IMR-90 (cell line): ENCODE data around the gene GNPTG. TPM values are rescaled to one million over a fixed set of nuclear protein-coding genes. Genes with fewer than 3 reads are reported as not detected.
A peak's percentile ranks its signal among the peaks of the same experiment; 100 is the strongest.

Experiments
- ATAC-seq: fragments of 200-7000 bp; cut with Tn5 transposase; 2 replicates; pipeline ENCODE4 v1.9.1; 2020; ENCODE audit warnings: low read depth, mild to moderate bottlenecking, moderate library complexity
- BruUV-seq: library from RNA; stranded (reverse); fragments of 400-500 nt; replicated peaks from 2 replicates; lab custom pipeline; 2021; lab: Mats Ljungman, UMichigan
- CTCF ChIA-PET: fragments of 300-600 bp; formaldehyde crosslinking; extraction: SDS; loops from one replicate; lab custom pipeline; 2021; ENCODE audit warnings: antibody characterized with exemption; lab: Yijun Ruan, JAX
- POLR2A ChIA-PET: fragments of 300-600 bp; sonication (Branson Sonifier 250); formaldehyde crosslinking; loops from one replicate; lab custom pipeline; 2022; ENCODE audit warnings: antibody characterized with exemption; ENCODE audit not compliant: unreplicated experiment; lab: Charles Lee
- DNase-seq: peaks from one replicate; pipeline ENCODE4 v3.0.0; 2013
- H2AFZ ChIP-seq: replicated peaks from 2 replicates; pipeline ENCODE3; 2013; ENCODE audit warnings: low read length, mild to moderate bottlenecking; ENCODE audit not compliant: poor library complexity
- H2AK5ac ChIP-seq: 2 replicates; pipeline ENCODE4 v1.6.1; 2013; ENCODE audit warnings: low read depth, low read length, inconsistent platforms
- H2AK9ac ChIP-seq: replicated peaks from 2 replicates; pipeline ENCODE3; 2013; ENCODE audit warnings: mild to moderate bottlenecking, low read depth, low read length, moderate library complexity; ENCODE audit not compliant: poor library complexity
- H2BK120ac ChIP-seq: 2 replicates; pipeline ENCODE4 v1.6.1; 2013; ENCODE audit warnings: low read depth, low read length, inconsistent platforms
- H2BK15ac ChIP-seq: 3 replicates; pipeline ENCODE4 v1.6.1; 2013; ENCODE audit warnings: low read depth, low read length, inconsistent platforms
- H2BK20ac ChIP-seq: 2 replicates; pipeline ENCODE4 v1.6.1; 2013; ENCODE audit warnings: low read depth, mild to moderate bottlenecking, inconsistent platforms, low read length, moderate library complexity
- H2BK5ac ChIP-seq: 2 replicates; pipeline ENCODE4 v1.6.1; 2013; ENCODE audit warnings: mild to moderate bottlenecking, low read depth, low read length, inconsistent platforms; ENCODE audit not compliant: poor library complexity, severe bottlenecking
- H3K14ac ChIP-seq: replicated peaks from 2 replicates; pipeline ENCODE4 v1.6.1; 2013; ENCODE audit warnings: low read depth, low read length, inconsistent platforms
- H3K18ac ChIP-seq: 2 replicates; pipeline ENCODE4 v1.6.1; 2013; ENCODE audit warnings: low read depth, low read length, control low read depth
- H3K23ac ChIP-seq: 2 replicates; pipeline ENCODE4 v1.6.1; 2013; ENCODE audit warnings: low read depth, low read length, inconsistent platforms
- H3K27ac ChIP-seq: 2 replicates; pipeline ENCODE4 v1.5.1; 2013; ENCODE audit warnings: mild to moderate bottlenecking, control low read depth, low read length; ENCODE audit not compliant: insufficient read depth
- H3K27me3 ChIP-seq: 2 replicates; pipeline ENCODE4 v1.6.1; 2013; ENCODE audit warnings: low read length; ENCODE audit not compliant: control insufficient read depth, insufficient read depth
- H3K36me3 ChIP-seq: 2 replicates; pipeline ENCODE4 v1.6.1; 2013; ENCODE audit warnings: low read length, mixed read lengths; ENCODE audit not compliant: control insufficient read depth, insufficient read depth
- H3K4ac ChIP-seq: 2 replicates; pipeline ENCODE4 v1.6.1; 2013; ENCODE audit warnings: low read depth, low read length, inconsistent platforms
- H3K4me1 ChIP-seq: 2 replicates; pipeline ENCODE4 v1.6.1; 2013; ENCODE audit warnings: low read length, mixed read lengths; ENCODE audit not compliant: control insufficient read depth, insufficient read depth
- H3K4me2 ChIP-seq: 2 replicates; pipeline ENCODE4 v1.6.1; 2013; ENCODE audit warnings: low read depth, mild to moderate bottlenecking, control low read depth, low read length, moderate library complexity
- H3K4me3 ChIP-seq: 2 replicates; pipeline ENCODE4 v1.5.1; 2013; ENCODE audit warnings: low read depth, mild to moderate bottlenecking, control low read depth, low read length, moderate library complexity; ENCODE audit not compliant: insufficient read depth
- H3K56ac ChIP-seq: 2 replicates; pipeline ENCODE4 v1.6.1; 2013; ENCODE audit warnings: low read length, inconsistent platforms; ENCODE audit not compliant: insufficient read depth; ENCODE audit errors: extremely low read depth
- H3K79me1 ChIP-seq, 2 experiments: 2 replicates each; pipeline ENCODE4 v1.6.1; 2013; ENCODE audit warnings: low read length in 2 of 2, inconsistent platforms in 1 of 2, low read depth in 1 of 2
- H3K9ac ChIP-seq: 2 replicates; pipeline ENCODE4 v1.6.1; 2013; ENCODE audit warnings: low read depth, low read length, control low read depth
- H3K9me1 ChIP-seq: 2 replicates; pipeline ENCODE4 v1.6.1; 2013; ENCODE audit warnings: low read length, inconsistent platforms; ENCODE audit not compliant: insufficient read depth
- H3K9me3 ChIP-seq: 2 replicates; pipeline ENCODE4 v1.6.1; 2013; ENCODE audit warnings: low read length; ENCODE audit not compliant: control insufficient read depth, insufficient read depth
- H4K20me1 ChIP-seq: 2 replicates; pipeline ENCODE4 v1.6.1; 2013; ENCODE audit warnings: low read length, inconsistent platforms; ENCODE audit not compliant: insufficient read depth
- H4K5ac ChIP-seq: 2 replicates; pipeline ENCODE4 v1.6.1; 2013; ENCODE audit warnings: mild to moderate bottlenecking, low read depth, low read length, control low read depth
- H4K8ac ChIP-seq, 2 experiments: 2 replicates each; pipeline ENCODE4 v1.6.1; 2013; ENCODE audit warnings: low read depth in 2 of 2, low read length in 2 of 2, control low read depth in 1 of 2, inconsistent platforms in 1 of 2
- H4K91ac ChIP-seq: 2 replicates; pipeline ENCODE4 v1.6.1; 2013; ENCODE audit warnings: low read depth, low read length, inconsistent platforms; ENCODE audit not compliant: insufficient read depth
- BHLHE40 ChIP-seq: fragments of 150-350 bp; IDR thresholded peaks from 2 replicates; pipeline ENCODE4 v1.6.1; 2016; ENCODE audit warnings: mild to moderate bottlenecking, low read depth, low read length
- CEBPB ChIP-seq: IDR thresholded peaks from 2 replicates; pipeline ENCODE4 v1.6.1; 2012; ENCODE audit warnings: low read depth, low read length, improper control_type of control experiment
- CHD1 ChIP-seq: IDR thresholded peaks from 2 replicates; pipeline ENCODE4 v1.6.1; 2012; ENCODE audit warnings: low read depth, low read length, improper control_type of control experiment
- FOS ChIP-seq: fragments of 150-350 bp; IDR thresholded peaks from 2 replicates; pipeline ENCODE4 v1.6.1; 2016; ENCODE audit warnings: low read depth, low read length
- MAFK ChIP-seq: IDR thresholded peaks from 2 replicates; pipeline ENCODE4 v1.6.1; 2012; ENCODE audit warnings: low read depth, low read length, improper control_type of control experiment
- MAZ ChIP-seq: IDR thresholded peaks from 2 replicates; pipeline ENCODE4 v1.6.1; 2012; ENCODE audit warnings: low read depth, mild to moderate bottlenecking, low read length, improper control_type of control experiment, moderate library complexity, borderline replicate concordance
- MXI1 ChIP-seq: IDR thresholded peaks from 2 replicates; pipeline ENCODE4 v1.6.1; 2012; ENCODE audit warnings: low read depth, mild to moderate bottlenecking, low read length, moderate library complexity, borderline replicate concordance
- POLR2A ChIP-seq: IDR thresholded peaks from 2 replicates; pipeline ENCODE4 v1.6.1; 2012; ENCODE audit warnings: mild to moderate bottlenecking, low read depth, low read length
- RAD21 ChIP-seq: IDR thresholded peaks from 2 replicates; pipeline ENCODE4 v1.6.1; 2012; ENCODE audit warnings: low read length, improper control_type of control experiment
- RCOR1 ChIP-seq: IDR thresholded peaks from 2 replicates; pipeline ENCODE4 v1.6.1; 2012; ENCODE audit warnings: mild to moderate bottlenecking, low read length, improper control_type of control experiment; ENCODE audit not compliant: insufficient replicate concordance
- RFX5 ChIP-seq: IDR thresholded peaks from 2 replicates; pipeline ENCODE4 v1.8.0; 2012; ENCODE audit warnings: low read depth, mild to moderate bottlenecking, low read length, moderate library complexity
- SMC3 ChIP-seq: fragments of 150-350 bp; IDR thresholded peaks from 2 replicates; pipeline ENCODE4 v1.6.1; 2016; ENCODE audit warnings: low read depth, mild to moderate bottlenecking, antibody characterized with exemption, low read length, moderate library complexity
- WGBS, 2 experiments: methylation state at CpG; one replicate each; pipeline versions ENCODE4 v1.1.5 to v1.1.7; 2013; ENCODE audit warnings: missing lambda C conversion rate in 2 of 2; ENCODE audit not compliant: insufficient read length in 1 of 2; ENCODE audit errors: extremely low coverage in 2 of 2; 5-methylcytosine and 5-hydroxymethylcytosine counted together
- dilution Hi-C: fragments of 300-500 bp; cut with HindIII; formaldehyde crosslinking; loops from one replicate; pipeline ENCODE4 v1.14.3; 2018; ENCODE audit warnings: low sequenced_read_pairs; ENCODE audit not compliant: unreplicated experiment
- in situ Hi-C: fragments of 300-500 bp; cut with MboI; formaldehyde crosslinking; loops from 3 replicates; pipeline ENCODE4 v1.14.3; 2019; ENCODE audit warnings: low sequenced_read_pairs, inconsistent platforms, mixed read lengths
- intact Hi-C: fragments of 100-400 bp; cut with micrococcal nuclease; formaldehyde crosslinking; loops from 2 replicates; pipeline ENCODE4 v1.10.0; 2022
- polyA plus RNA-seq, 3 experiments: library from polyadenylated mRNA; depleted of rRNA; stranded (reverse); fragments of >200 nt; gene quantifications; 2 replicates each; pipeline ENCODE4 v1.2.3, GENCODE V29; 2012; ENCODE audit warnings: low replicate concordance in 1 of 3
- total RNA-seq: library from RNA; depleted of rRNA; stranded (reverse); fragments of >200 nt; gene quantifications from 2 replicates; pipeline ENCODE4 v1.2.3, GENCODE V29; 2012
- TF ChIP-seq, protein P1 (sequence below): conservative IDR thresholded peaks from 2 replicates; pipeline ENCODE4 v1.5.1; 2012; ENCODE audit warnings: mild to moderate bottlenecking, low read depth, low read length, improper control_type of control experiment
- TF ChIP-seq, protein P2 (sequence below): fragments of 150-350 bp; IDR thresholded peaks from 2 replicates; pipeline ENCODE4 v1.6.1; 2017; ENCODE audit warnings: mild to moderate bottlenecking, antibody characterized with exemption, low read length, low read depth
- TF ChIP-seq, protein P3 (sequence below): fragments of 150-350 bp; IDR thresholded peaks from 2 replicates; pipeline ENCODE4 v1.6.1; 2016; ENCODE audit warnings: low read depth, mild to moderate bottlenecking, low read length, moderate library complexity, borderline replicate concordance

Gene GNPTG
- total and polyA plus RNA-seq, 2 of the 4 experiments (the other 2 are of a cell fraction): 14.9 to 70.8 TPM

DNA sequence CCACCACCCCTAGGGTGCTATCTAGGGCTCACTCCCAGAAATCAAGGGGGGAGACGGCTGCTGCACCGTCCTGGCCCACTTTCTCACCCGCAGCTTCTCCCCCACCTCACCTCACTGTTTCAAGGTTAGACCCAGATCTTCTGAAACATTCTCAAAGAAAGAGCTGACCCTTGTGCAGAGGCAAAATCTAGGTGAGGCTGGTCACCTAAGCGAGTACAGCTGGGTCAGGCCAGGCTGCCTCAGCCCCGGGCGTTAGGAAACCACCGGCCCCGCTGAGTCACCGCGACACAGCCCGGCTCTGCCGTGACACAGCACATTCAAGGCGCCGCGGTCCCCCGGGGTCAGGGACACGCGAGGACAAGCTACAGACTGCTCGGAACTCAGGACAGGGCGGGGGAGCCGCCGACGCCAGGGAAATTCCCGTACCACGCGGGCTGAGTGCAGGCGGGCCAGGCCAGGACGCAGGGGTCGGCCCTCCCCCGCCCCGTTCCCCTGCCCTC, 27.1 kb downstream of the GNPTG start:
- H3K14ac ChIP-seq: peak overlapping the region; percentile 70
- H3K36me3 ChIP-seq: peaks cover 22% of the 10 kb centered on the region
- peak overlapping the region; percentile 89; the same call in 2 of the 3 replicates for H2BK15ac ChIP-seq
- H2BK20ac ChIP-seq: peak overlapping the region; percentile 31
- peak overlapping the region; percentile 92 for H2AFZ ChIP-seq
- peak overlapping the region; percentile 96 for H2AK9ac ChIP-seq
- H4K91ac ChIP-seq: peak overlapping the region; percentile 67
- peak overlapping the region; percentile 94 for H2AK5ac ChIP-seq
- peak overlapping the region; percentile 68 for H2BK120ac ChIP-seq
- H3K4me3 ChIP-seq: peak overlapping the region; percentile 55
- peak overlapping the region; percentile 73 for H3K9ac ChIP-seq
- no peaks in the 10 kb centered on the region for H3K27me3 ChIP-seq
- peak overlapping the region; percentile 74 for H3K23ac ChIP-seq
- CTCF ChIA-PET: no interaction called here
- WGBS, 2 experiments: 3% methylated on average over 13 of the region's 31 CpGs; no CpG with 5 or more reads in 1 of the 2 experiments
- H3K4ac ChIP-seq: peak overlapping the region; percentile 81
- H3K27ac ChIP-seq: peak overlapping the region; percentile 87
- H3K4me2 ChIP-seq: peak overlapping the region; percentile 87
- DNase-seq (peak; percentile 74), ATAC-seq (peak; percentile 74)
- in situ Hi-C loops (no loop called here), dilution Hi-C loops (no loop called here), intact Hi-C loops (no loop called here)
- BruUV-seq: no TSS peak
- POLR2A ChIA-PET: no interaction called here
- H3K9me3 ChIP-seq: no peaks in the 10 kb centered on the region
- peak overlapping the region; percentile 49; the same call in 1 of the 2 replicates for H4K5ac ChIP-seq
- H4K20me1 ChIP-seq: no peaks in the 10 kb centered on the region; the same call in 1 of the 2 replicates
- peak overlapping the region; percentile 57 to 87; a peak in 3 of 4 replicates for H4K8ac ChIP-seq
- peaks cover 9 to 30% of the 10 kb centered on the region in 2 experiments for H3K79me1 ChIP-seq
- peak overlapping the region; percentile 97 for H2BK5ac ChIP-seq
- H3K4me1 ChIP-seq: peaks cover 11% of the 10 kb centered on the region
- peak overlapping the region; percentile 76; the same call in 1 of the 2 replicates for H3K18ac ChIP-seq
- H3K56ac ChIP-seq: peak overlapping the region; percentile 66; the same call in 1 of the 2 replicates
- H3K9me1 ChIP-seq: 0 out of 2 replicates have a peak, but pooled peaks cover 6% of the 10 kb centered on the region
- TF ChIP-seq POLR2A (no peak), RFX5 (no peak), SMC3 (no peak), MAFK (peak; percentile 78), FOS (peak; percentile 88), RCOR1 (no peak), BHLHE40 (no peak), CHD1 (no peak), MAZ (no peak), RAD21 (no peak), CEBPB (peak; percentile 81), MXI1 (no peak)
- TF ChIP-seq, protein P1, sequence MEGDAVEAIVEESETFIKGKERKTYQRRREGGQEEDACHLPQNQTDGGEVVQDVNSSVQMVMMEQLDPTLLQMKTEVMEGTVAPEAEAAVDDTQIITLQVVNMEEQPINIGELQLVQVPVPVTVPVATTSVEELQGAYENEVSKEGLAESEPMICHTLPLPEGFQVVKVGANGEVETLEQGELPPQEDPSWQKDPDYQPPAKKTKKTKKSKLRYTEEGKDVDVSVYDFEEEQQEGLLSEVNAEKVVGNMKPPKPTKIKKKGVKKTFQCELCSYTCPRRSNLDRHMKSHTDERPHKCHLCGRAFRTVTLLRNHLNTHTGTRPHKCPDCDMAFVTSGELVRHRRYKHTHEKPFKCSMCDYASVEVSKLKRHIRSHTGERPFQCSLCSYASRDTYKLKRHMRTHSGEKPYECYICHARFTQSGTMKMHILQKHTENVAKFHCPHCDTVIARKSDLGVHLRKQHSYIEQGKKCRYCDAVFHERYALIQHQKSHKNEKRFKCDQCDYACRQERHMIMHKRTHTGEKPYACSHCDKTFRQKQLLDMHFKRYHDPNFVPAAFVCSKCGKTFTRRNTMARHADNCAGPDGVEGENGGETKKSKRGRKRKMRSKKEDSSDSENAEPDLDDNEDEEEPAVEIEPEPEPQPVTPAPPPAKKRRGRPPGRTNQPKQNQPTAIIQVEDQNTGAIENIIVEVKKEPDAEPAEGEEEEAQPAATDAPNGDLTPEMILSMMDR: no peak
- TF ChIP-seq, protein P2, sequence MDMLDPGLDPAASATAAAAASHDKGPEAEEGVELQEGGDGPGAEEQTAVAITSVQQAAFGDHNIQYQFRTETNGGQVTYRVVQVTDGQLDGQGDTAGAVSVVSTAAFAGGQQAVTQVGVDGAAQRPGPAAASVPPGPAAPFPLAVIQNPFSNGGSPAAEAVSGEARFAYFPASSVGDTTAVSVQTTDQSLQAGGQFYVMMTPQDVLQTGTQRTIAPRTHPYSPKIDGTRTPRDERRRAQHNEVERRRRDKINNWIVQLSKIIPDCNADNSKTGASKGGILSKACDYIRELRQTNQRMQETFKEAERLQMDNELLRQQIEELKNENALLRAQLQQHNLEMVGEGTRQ: peak; percentile 21; the same call in 1 of the 2 replicates
- TF ChIP-seq, protein P3, sequence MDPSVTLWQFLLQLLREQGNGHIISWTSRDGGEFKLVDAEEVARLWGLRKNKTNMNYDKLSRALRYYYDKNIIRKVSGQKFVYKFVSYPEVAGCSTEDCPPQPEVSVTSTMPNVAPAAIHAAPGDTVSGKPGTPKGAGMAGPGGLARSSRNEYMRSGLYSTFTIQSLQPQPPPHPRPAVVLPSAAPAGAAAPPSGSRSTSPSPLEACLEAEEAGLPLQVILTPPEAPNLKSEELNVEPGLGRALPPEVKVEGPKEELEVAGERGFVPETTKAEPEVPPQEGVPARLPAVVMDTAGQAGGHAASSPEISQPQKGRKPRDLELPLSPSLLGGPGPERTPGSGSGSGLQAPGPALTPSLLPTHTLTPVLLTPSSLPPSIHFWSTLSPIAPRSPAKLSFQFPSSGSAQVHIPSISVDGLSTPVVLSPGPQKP: no peak
